Erythroblast (primary cell): ENCODE results near the gene MATCAP1.

Experiments used
- DNase-seq, 2 experiments: peaks; one replicate each; lab custom pipeline; 2025; lab: John Stamatoyannopoulos, UW
- GATA1 ChIP-seq: IDR thresholded peaks from 2 replicates; pipeline ENCODE4 v1.6.1; 2011; ENCODE audit warnings: low read depth, mild to moderate bottlenecking, control low read depth, low read length, moderate library complexity
- POLR2A ChIP-seq: IDR thresholded peaks from 2 replicates; pipeline ENCODE4 v1.6.1; 2011; ENCODE audit warnings: mild to moderate bottlenecking, low read length

MATCAP1 gene

GRCh38 chr16:67201411-67202345, 17.9 kb upstream of the MATCAP1 start:
- TF ChIP-seq GATA1: no peak
- TF ChIP-seq POLR2A: no peak
- DNase-seq: no peak

DNA sequence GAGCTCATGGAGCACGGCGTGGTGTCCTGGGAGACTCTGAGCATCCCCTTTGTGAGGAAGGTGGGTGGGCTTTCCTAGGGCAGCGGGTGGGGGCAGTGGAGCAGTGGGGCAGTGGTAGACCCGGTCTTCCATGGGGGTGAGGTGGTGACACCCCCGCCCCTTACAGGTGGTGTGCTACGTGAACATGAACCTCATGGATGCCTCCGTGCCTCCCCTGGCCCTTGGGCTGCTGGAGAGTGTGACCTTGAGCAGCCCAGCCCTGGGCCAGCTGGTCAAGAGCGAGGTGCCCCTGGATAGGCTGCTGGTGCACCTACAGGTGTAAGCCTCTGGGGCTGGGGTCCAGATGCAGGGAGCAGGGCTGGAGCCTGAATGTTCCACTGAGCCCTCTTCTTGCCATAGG, 16.7 kb upstream of the MATCAP1 start:
- TF ChIP-seq POLR2A: no peak
- no peak for DNase-seq

DNA sequence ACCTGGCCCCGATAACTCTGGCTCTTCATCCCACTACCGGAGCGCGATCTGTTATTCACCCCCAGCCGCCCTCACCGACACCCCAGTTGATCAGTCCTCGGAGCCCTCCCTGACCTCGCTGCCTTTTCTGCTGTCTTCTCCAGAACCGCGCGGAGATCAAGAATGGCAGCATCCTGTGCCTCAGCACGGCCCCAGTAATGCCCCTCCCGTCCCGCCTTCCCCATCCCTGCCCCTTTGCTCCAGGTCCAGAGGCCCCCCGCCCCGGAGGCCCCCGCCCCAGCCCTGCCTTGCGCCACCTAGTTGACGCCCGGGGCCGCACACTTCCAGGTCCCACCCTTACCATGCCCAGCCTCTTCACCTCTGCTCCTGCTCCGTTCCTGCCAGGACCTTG, 16.0 kb upstream of the MATCAP1 start:
- TF ChIP-seq GATA1 (no peak), POLR2A (no peak)
- DNase-seq: no peak

DNA sequence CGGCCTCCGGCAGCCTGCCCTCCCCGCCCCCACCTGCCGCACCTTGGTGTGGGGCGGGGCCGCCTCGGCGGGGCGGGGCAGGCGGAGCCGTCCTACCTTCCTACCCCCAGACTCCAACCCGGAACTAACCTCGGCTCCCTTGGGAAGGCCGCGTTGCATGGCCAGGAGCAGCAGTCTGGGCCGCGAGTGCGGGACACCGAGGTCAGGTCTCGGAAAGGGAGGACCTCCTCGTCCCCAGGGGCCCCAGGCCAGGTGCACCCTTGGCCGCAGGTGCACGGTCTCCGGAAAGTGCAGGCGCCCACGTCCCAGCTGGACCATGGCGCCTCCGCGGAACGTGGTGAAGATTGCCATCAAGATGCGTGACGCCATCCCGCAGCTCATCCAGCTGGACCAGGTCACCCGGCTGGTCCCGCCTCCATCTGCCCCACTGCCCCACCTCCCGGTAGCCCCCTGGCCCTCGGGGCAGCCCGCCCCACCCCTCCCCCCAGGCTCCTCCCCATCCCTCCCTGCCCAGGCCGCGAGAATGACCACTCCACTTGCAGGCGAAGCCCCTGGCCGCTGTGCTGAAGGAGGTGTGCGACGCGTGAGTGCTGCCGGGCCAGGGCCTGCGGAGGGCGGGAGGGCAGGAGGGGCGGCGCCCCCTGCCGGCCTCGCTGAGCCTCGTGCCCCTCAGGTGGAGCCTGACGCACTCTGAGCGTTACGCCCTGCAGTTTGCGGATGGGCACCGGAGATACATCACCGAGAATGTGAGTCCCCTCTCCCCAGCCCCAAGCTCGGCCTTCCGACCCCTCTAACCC, 15.4 kb upstream of the MATCAP1 start, which contains the start of gene ELMO3:
Gene ELMO3 (plus strand): TSS at position 121 of the 797 bp plus-strand sequence. CDS start 196 bp downstream, at position 317.
- no peak for TF ChIP-seq GATA1
- no peak for DNase-seq

- TF ChIP-seq POLR2A (peak; percentile 37), GATA1 (no peak)
- DNase-seq: no peak
Measured at GRCh38 chr16:67198238-67198734, 14.5 kb upstream of the MATCAP1 start.

GRCh38 chr16:67197704-67198103, 13.9 kb upstream of the MATCAP1 start:
- DNase-seq: no peak
- no peak for TF ChIP-seq GATA1
- no peak for TF ChIP-seq POLR2A

- TF ChIP-seq GATA1 (no peak), POLR2A (peak; percentile 34)
Measured at GRCh38 chr16:67196881-67197280, 13.1 kb upstream of the MATCAP1 start.

GRCh38 chr16:67195676-67196075, 11.9 kb upstream of the MATCAP1 start:
- no peak for TF ChIP-seq GATA1
- TF ChIP-seq POLR2A: no peak
- DNase-seq: no peak

More at GRCh38 chr16:67196881-67197280, 13.1 kb upstream of the MATCAP1 start:
- DNase-seq: no peak

DNA sequence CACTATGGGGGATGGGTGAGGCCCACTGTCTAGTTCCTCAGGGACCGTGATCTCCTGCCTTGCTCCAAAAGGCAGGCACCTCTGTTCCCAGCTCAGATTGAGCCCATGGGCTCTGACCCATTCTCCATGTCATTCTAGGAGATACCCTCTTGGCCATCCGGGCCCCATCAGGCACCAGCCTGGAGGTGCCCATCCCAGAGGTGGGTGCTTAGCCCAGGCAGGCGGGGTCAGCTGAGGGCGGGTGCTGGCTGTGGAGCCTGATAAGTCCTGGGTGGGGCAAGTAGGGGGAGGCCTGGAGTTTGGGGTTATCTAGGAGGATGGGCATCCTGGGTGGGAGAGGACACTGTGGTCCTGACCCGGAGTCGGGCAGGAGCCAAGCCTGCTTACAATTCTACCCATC, 10.5 kb upstream of the MATCAP1 start:
- no peak for TF ChIP-seq GATA1
- TF ChIP-seq POLR2A: peak; percentile 85
- DNase-seq: peak; percentile 89 to 93

GRCh38 chr16:67193536-67193935, 9.8 kb upstream of the MATCAP1 start:
- DNase-seq: peak in 1 of 2 experiments; percentile 44
- TF ChIP-seq GATA1 (no peak), POLR2A (no peak)

- no peak for TF ChIP-seq POLR2A
- TF ChIP-seq GATA1: no peak
- DNase-seq: peak; percentile 62 to 64
Measured at GRCh38 chr16:67192781-67193361, 9.1 kb upstream of the MATCAP1 start.

- TF ChIP-seq POLR2A: peak; percentile 88
- TF ChIP-seq GATA1: no peak
- peak; percentile 94 to 95 for DNase-seq
Measured at GRCh38 chr16:67191995-67192681, 8.4 kb upstream of the MATCAP1 start, which contains the start of gene E2F4. Gene E2F4 (plus strand): TSS chr16:67192155. CDS start chr16:67192228, 73 bp downstream.
